Body of pancreas (tissue), 4 donors: Measurements from ENCODE around the gene IRF2. TPM values are rescaled to one million over a fixed set of nuclear protein-coding genes. Genes with fewer than 3 reads are reported as not detected.

Source experiments
- ATAC-seq: fragments of 150-250 bp; one replicate; pipeline ENCODE4 v1.9.1; 2016
- DNase-seq, 4 donors: peaks; one replicate each; pipeline ENCODE4 v3.0.0-alpha.2; 2019
- H3K27ac ChIP-seq, 4 donors: fragments of 200-600 bp; sonication (generic); 1 replicate in 3 of 4; 2 replicates in 1 of 4; pipeline versions ENCODE4 v1.5.1 to v1.6.1; 2016 to 2019; ENCODE audit warnings: mild to moderate bottlenecking in 1 of 4, mixed read lengths in 1 of 4, moderate library complexity in 1 of 4
- H3K27me3 ChIP-seq, 2 donors: fragments of 200-600 bp; sonication (generic); one replicate each; pipeline ENCODE4 v1.6.0; 2016; ENCODE audit warnings: mild to moderate bottlenecking in 1 of 2
- H3K36me3 ChIP-seq, 2 donors: fragments of 200-600 bp; sonication (generic); replicated peaks in 1 of 2; 2 replicates each; pipeline ENCODE4 v1.5.1; 2016; ENCODE audit warnings: low read depth in 2 of 2; ENCODE audit not compliant: insufficient read depth in 1 of 2
- H3K4me1 ChIP-seq: fragments of 200-600 bp; sonication (generic); one replicate; pipeline ENCODE4 v1.6.0; 2016
- H3K4me3 ChIP-seq, 2 donors: fragments of 200-600 bp; sonication (generic); 1 replicate in 1 of 2; 2 replicates in 1 of 2; pipeline ENCODE4 v1.5.1; 2016 to 2019
- H3K9me3 ChIP-seq, 3 donors: fragments of 200-600 bp; sonication (generic); 1 replicate in 2 of 3; 2 replicates in 1 of 3; pipeline ENCODE4 v1.5.1; 2016
- POLR2A ChIP-seq, 3 donors: fragments of 450-650 bp; IDR thresholded peaks; one replicate each; pipeline ENCODE4 v1.6.1; 2016; ENCODE audit warnings: antibody characterized with exemption in 3 of 3, mild to moderate bottlenecking in 2 of 3
- WGBS, 2 donors: methylation state at CpG; one replicate each; pipeline ENCODE4 v1.1.5; 2017; 5-methylcytosine and 5-hydroxymethylcytosine counted together
- intact Hi-C: fragments of 100-400 bp; cut with DNase I; formaldehyde crosslinking; loops from one replicate; pipeline ENCODE4 v1.15.1; 2023
- total RNA-seq, 2 donors: library from RNA; depleted of rRNA; stranded (reverse); fragments of >200 nt; gene quantifications; one replicate each; pipeline ENCODE4 v1.1.0, GENCODE V29; 2016
- TF ChIP-seq, protein P1 (sequence below), 7 experiments: fragments of 450-650 bp in 4 of 7; fragments of 200-600 bp in 3 of 7; sonication (generic) in 3 of 7; IDR thresholded peaks; one replicate each; pipeline ENCODE4 v1.5.1; 2016 to 2019; ENCODE audit warnings: antibody characterized with exemption in 7 of 7

The IRF2 gene
- total RNA-seq, 2 donors from 2014 or later = 12.5 to 14.5 TPM

DNA sequence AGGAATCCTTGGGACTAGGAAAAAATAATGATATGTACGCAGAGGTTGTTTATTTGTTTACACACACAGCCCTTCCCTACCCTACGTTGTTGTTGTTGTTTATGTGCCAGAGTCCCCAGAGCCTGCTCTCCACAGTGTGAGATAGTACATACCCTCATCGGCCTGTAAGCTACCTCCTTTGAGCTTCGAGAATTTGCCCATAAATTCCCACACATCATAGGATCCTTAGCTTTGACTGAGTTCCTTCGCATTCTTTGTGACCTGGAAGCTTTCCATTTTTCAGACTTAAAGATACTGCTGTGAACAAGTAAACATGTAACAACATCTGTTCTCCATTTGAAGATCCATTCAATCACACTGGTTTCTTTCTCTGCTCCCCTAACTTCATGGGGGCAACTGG, 114.5 kb downstream of the IRF2 start:
- H3K9me3 ChIP-seq = no peaks in the 10 kb centered on the region
- intact Hi-C loops = no loop called here
- DNase-seq = no peak
- H3K27me3 ChIP-seq = no peaks in the 10 kb centered on the region
- no peaks in the 10 kb centered on the region for H3K36me3 ChIP-seq
- no peak overlapping the region for H3K4me3 ChIP-seq
- H3K4me1 ChIP-seq = peaks cover 18% of the 10 kb centered on the region
- H3K27ac ChIP-seq = no peak overlapping the region
- TF ChIP-seq, protein P1, sequence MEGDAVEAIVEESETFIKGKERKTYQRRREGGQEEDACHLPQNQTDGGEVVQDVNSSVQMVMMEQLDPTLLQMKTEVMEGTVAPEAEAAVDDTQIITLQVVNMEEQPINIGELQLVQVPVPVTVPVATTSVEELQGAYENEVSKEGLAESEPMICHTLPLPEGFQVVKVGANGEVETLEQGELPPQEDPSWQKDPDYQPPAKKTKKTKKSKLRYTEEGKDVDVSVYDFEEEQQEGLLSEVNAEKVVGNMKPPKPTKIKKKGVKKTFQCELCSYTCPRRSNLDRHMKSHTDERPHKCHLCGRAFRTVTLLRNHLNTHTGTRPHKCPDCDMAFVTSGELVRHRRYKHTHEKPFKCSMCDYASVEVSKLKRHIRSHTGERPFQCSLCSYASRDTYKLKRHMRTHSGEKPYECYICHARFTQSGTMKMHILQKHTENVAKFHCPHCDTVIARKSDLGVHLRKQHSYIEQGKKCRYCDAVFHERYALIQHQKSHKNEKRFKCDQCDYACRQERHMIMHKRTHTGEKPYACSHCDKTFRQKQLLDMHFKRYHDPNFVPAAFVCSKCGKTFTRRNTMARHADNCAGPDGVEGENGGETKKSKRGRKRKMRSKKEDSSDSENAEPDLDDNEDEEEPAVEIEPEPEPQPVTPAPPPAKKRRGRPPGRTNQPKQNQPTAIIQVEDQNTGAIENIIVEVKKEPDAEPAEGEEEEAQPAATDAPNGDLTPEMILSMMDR (IDR thresholded peaks at IDR 0.05) = no peak
- no peak for TF ChIP-seq POLR2A (IDR thresholded peaks at IDR 0.05)
- ATAC-seq = no peak
- 69 to 74% methylated on average over 5 of the region's 5 CpGs for WGBS, 2 donors

DNA sequence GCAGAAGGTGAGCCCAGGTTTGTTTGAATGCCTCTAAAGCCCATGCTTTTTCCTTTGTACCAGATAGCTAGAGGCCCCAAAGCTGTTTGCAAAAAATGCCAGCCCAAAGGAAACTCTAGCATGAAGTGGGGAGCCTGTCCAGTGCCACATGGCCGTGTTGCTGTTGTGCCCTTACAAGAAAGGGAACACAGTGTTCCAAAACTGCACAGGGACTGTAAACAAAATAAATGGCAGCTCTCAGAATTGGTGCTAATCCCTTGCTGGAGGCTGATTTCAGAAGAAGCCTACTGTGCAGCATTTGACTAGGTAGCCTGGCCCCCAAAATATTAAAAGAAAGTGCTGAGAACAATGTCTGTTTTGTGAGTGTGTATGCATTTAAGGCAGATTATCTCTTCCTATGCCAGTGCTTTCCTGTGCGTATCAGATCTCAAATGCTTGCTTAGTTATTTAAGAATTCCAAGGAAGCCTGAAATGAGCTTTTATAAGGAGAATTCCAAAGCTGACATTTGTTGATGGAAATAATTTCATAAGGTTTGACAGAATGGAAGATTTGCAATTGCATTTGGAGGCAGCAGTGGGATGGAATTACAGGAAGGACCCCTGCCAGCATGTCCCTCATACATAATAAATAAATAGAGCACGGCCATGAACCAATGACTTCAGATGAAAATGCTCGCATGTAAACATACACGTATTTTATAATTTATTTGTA, 115.7 kb downstream of the IRF2 start:
- Histone ChIP-seq H3K9me3 (no peaks in the 10 kb centered on the region), H3K36me3 (no peaks in the 10 kb centered on the region), H3K4me3 (no peak overlapping the region), H3K4me1 (peaks cover 10% of the 10 kb centered on the region), H3K27ac (no peak overlapping the region), H3K27me3 (no peaks in the 10 kb centered on the region)
- ATAC-seq (no peak), DNase-seq (no peak)
- intact Hi-C loops = no loop called here
- WGBS, 2 donors = 84 to 88% methylated on average over 5 of the region's 5 CpGs
- TF ChIP-seq, protein P1 (IDR thresholded peaks at IDR 0.05) = no peak
- no peak for TF ChIP-seq POLR2A (IDR thresholded peaks at IDR 0.05)

DNA sequence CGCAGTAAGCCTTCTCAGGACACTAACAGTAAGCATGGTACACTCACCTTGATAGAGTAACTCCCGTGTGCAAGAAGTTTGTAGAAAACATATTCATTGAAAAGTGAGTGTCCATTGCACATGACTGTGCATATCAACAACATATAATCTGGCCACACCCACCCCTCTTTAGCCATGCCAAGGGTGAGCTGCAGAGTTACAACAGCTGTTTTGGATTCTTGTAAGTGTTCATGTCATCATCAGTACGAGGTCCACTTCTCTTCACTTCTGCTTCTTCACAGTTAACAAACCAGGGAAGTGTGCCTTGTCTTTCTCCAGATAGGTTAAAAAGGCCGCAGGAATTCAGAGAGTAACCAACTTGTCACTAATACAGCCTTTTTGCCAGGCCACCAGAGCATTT, 116.6 kb downstream of the IRF2 start:
- TF ChIP-seq, protein P1 (IDR thresholded peaks at IDR 0.05) = no peak
- no peak for TF ChIP-seq POLR2A (IDR thresholded peaks at IDR 0.05)
- WGBS, 2 donors = 92 to 100% methylated on average over 4 of the region's 4 CpGs
- peaks cover 10% of the 10 kb centered on the region for H3K4me1 ChIP-seq
- intact Hi-C loops = no loop called here
- ATAC-seq = no peak
- no peak for DNase-seq
- H3K4me3 ChIP-seq = no peak overlapping the region
- no peaks in the 10 kb centered on the region for H3K27me3 ChIP-seq
- H3K27ac ChIP-seq = no peak overlapping the region
- no peaks in the 10 kb centered on the region for H3K36me3 ChIP-seq
- no peaks in the 10 kb centered on the region for H3K9me3 ChIP-seq

DNA sequence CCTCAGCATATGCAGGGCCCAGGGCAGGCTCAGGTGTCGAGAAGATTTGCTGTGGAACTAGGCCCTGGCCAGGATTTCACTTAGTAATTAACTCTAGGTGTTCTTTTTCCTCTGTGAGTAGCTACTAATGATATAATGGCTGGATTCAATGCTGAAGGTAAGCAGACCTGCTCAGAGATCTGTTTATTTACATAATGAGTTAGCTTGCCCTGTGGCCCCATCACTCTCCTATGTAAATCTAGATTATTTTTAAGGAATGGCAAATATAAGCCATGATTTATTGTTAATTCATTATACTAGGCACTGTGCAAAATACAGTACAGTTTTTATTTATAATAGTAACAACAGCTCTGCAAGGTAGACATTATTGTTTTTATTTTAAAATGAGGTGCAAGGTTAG, 117.2 kb downstream of the IRF2 start:
- Histone ChIP-seq H3K27ac (no peak overlapping the region), H3K4me3 (no peak overlapping the region)
- no peak for ATAC-seq

More for the DNA sequence above, 117.2 kb downstream of the IRF2 start:
- Histone ChIP-seq H3K27me3 (no peaks in the 10 kb centered on the region), H3K4me1 (peaks cover 10% of the 10 kb centered on the region), H3K9me3 (no peaks in the 10 kb centered on the region), H3K36me3 (no peaks in the 10 kb centered on the region)
- no peak for DNase-seq
- intact Hi-C loops = no loop called here
- TF ChIP-seq, protein P1 (IDR thresholded peaks at IDR 0.05) = no peak
- TF ChIP-seq POLR2A (IDR thresholded peaks at IDR 0.05) = no peak
- 60 to 75% methylated on average over 1 of the region's 1 CpG for WGBS, 2 donors
